SK-N-SH treated with all-trans-retinoic acid at 6 μM for 48 hours (cell line): ENCODE results near the gene TLCD2.
"Not testable (repeated sequence)": the region's sequence is repeated elsewhere in the genome, so short reads cannot be mapped to it uniquely, and the experiment has no call there.

Source experiments
- ATAC-seq: fragments of 200-7000 bp; cut with Tn5 transposase; 3 replicates; pipeline ENCODE4 v1.9.1; 2020; ENCODE audit warnings: mild to moderate bottlenecking, moderate library complexity
- BACH2 ChIP-seq: fragments of 250-450 bp; sonication (Bioruptor Pico); IDR thresholded peaks from 2 replicates; pipeline ENCODE4 v1.9.0; 2021; ENCODE audit warnings: mild to moderate bottlenecking, borderline replicate concordance
- CSDC2 ChIP-seq: fragments of 250-450 bp; sonication (Bioruptor Pico); IDR thresholded peaks from 2 replicates; pipeline ENCODE4 v1.5.0; 2020; ENCODE audit warnings: mild to moderate bottlenecking, moderate library complexity
- CSRNP3 ChIP-seq: fragments of 250-450 bp; sonication (Bioruptor Pico); IDR thresholded peaks from 2 replicates; pipeline ENCODE4 v1.5.1; 2021; ENCODE audit warnings: mild to moderate bottlenecking, moderate library complexity
- ESRRG ChIP-seq: fragments of 250-450 bp; sonication (Bioruptor Pico); IDR thresholded peaks from 2 replicates; pipeline ENCODE4 v1.6.1; 2021; ENCODE audit warnings: mild to moderate bottlenecking
- OSR1 ChIP-seq: fragments of 250-450 bp; sonication (Bioruptor Pico); IDR thresholded peaks from 2 replicates; pipeline ENCODE4 v1.8.0; 2022; ENCODE audit warnings: moderate library complexity, mild to moderate bottlenecking, inconsistent platforms
- PPARA ChIP-seq: fragments of 250-450 bp; sonication (Bioruptor Pico); IDR thresholded peaks from 2 replicates; pipeline ENCODE4 v1.5.0; 2020; ENCODE audit warnings: mild to moderate bottlenecking, borderline replicate concordance
- RARB ChIP-seq: fragments of 250-450 bp; sonication (Bioruptor Pico); IDR thresholded peaks from 2 replicates; pipeline ENCODE4 v1.8.0; 2021; ENCODE audit warnings: mild to moderate bottlenecking, moderate library complexity
- SNAI2 ChIP-seq: fragments of 250-450 bp; sonication (Bioruptor Pico); IDR thresholded peaks from 2 replicates; pipeline ENCODE4 v1.5.0; 2020; ENCODE audit warnings: mild to moderate bottlenecking, moderate library complexity
- TCF4 ChIP-seq: fragments of 250-450 bp; sonication (Bioruptor Pico); IDR thresholded peaks from 2 replicates; pipeline ENCODE4 v1.8.0; 2021; ENCODE audit warnings: mild to moderate bottlenecking, moderate library complexity, borderline replicate concordance
- TOX ChIP-seq: fragments of 250-450 bp; sonication (Bioruptor Pico); IDR thresholded peaks from 2 replicates; pipeline ENCODE4 v1.8.0; 2021; ENCODE audit warnings: mild to moderate bottlenecking, moderate library complexity, borderline replicate concordance
- TSHZ2 ChIP-seq: fragments of 250-450 bp; sonication (Bioruptor Pico); IDR thresholded peaks from 2 replicates; pipeline ENCODE4 v1.5.0; 2020; ENCODE audit warnings: mild to moderate bottlenecking, moderate library complexity
- ZFP3 ChIP-seq: fragments of 250-450 bp; sonication (Bioruptor Pico); IDR thresholded peaks from 2 replicates; pipeline ENCODE4 v1.5.0; 2020; ENCODE audit warnings: mild to moderate bottlenecking, moderate library complexity
- ZFP30 ChIP-seq: fragments of 450-650 bp; formaldehyde crosslinking; IDR thresholded peaks from 2 replicates; pipeline ENCODE4 v1.5.0; 2022; ENCODE audit warnings: mild to moderate bottlenecking, moderate library complexity
- ZNF70 ChIP-seq: fragments of 450-650 bp; formaldehyde crosslinking; IDR thresholded peaks from 2 replicates; pipeline ENCODE4 v1.5.0; 2020; ENCODE audit warnings: mild to moderate bottlenecking, moderate library complexity
- TF ChIP-seq, protein P1 (sequence below): fragments of 250-450 bp; sonication (Bioruptor Pico); IDR thresholded peaks from 2 replicates; pipeline ENCODE4 v1.5.1; 2020; ENCODE audit warnings: low read depth, mild to moderate bottlenecking, moderate library complexity
- TF ChIP-seq, protein P2 (sequence below): fragments of 250-450 bp; sonication (Bioruptor Pico); IDR thresholded peaks from 2 replicates; pipeline ENCODE4 v1.8.0; 2021; ENCODE audit warnings: low read depth, mild to moderate bottlenecking, moderate library complexity, borderline replicate concordance
- TF ChIP-seq, protein P3 (sequence below): fragments of 250-450 bp; sonication (Bioruptor Pico); IDR thresholded peaks from 2 replicates; pipeline ENCODE4 v1.8.0; 2020; ENCODE audit warnings: mild to moderate bottlenecking, moderate library complexity, borderline replicate concordance

Gene TLCD2

DNA sequence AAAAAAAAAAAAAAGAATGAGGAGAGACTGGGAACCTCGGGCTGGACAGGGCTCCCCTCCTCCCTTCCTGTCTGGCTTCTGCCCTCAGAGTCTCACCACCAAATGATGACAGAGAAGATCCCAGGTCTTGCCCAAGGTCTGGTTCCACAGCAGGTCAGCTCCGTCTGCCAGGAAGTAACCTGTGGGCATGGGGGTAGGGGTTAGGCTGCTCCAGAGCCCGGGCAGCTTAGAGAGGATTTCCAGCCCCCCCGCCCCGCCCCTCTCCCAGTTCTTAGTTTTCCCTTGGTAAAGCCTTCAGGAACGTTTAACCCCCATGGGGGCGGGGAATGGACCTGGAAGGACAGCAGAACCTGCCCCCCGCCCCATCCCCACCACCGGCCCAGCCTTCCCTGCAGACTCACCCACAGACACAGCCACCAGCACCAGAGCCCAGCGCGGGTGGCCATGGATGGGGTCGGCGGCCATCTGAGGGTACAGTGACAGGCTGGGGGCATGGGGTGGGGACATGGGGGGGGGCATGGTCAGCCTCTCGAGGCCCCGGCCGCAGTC, 700 bp downstream of the TLCD2 start (continued):
- TF ChIP-seq SNAI2 (CRISPR knock-in tag) (no peak), RARB (CRISPR knock-in tag) (no peak), ZFP3 (CRISPR knock-in tag) (no peak), TSHZ2 (no peak)
- TF ChIP-seq, all 23 proteins: peak for 0

DNA sequence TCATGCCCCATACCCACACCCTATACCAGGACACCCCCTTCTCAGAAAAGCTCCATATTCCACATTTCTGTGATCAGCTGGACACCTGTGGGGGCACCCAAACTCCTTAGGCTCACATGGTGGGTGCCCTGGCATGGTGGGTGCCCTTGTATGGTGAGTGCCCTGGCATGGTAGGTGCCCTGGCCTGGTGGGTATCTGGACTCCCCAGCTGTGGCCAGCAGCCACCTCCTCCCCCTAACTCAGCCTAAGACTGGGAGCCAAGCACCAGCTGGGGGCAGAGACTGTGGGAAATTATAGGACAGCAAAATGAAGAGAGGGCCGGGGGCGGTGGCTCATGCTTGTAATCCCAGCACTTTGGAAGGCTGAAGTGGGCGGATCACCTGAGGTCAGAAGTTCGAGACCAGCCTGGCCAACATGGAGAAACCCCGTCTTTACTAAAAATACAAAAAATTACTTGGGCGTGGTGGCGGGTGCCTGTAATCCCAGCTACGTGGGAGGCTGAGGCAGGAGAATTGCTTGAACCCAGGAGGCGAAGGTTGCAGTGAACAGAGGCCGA, 1.3 kb downstream of the TLCD2 start:
- ATAC-seq: not testable (repeated sequence)

DNA sequence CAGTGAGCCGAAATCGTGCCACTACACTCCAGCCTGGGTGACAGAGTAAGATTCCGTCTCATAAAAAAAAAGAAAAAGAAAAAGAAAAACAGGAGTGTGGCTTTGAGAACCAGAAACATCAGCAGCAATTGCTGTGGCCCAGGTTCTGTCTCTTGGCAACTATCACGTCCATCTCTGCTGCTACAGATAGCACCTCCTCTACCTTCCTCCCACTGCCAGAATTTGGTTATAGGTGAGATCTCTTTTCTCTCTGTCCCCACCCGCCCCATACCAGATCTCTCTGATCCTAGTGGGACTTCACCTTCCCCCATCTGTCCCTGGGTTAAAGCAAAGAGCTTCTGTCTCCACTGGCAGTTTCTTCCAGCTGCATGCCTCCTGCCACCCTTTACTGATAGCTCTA, 3.1 kb downstream of the TLCD2 start:
- TF ChIP-seq, protein P1, sequence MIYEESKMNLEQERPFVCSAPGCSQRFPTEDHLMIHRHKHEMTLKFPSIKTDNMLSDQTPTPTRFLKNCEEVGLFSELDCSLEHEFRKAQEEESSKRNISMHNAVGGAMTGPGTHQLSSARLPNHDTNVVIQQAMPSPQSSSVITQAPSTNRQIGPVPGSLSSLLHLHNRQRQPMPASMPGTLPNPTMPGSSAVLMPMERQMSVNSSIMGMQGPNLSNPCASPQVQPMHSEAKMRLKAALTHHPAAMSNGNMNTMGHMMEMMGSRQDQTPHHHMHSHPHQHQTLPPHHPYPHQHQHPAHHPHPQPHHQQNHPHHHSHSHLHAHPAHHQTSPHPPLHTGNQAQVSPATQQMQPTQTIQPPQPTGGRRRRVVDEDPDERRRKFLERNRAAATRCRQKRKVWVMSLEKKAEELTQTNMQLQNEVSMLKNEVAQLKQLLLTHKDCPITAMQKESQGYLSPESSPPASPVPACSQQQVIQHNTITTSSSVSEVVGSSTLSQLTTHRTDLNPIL (CRISPR knock-in tag): no peak
- TF ChIP-seq RARB (CRISPR knock-in tag) (no peak), TOX (CRISPR knock-in tag) (no peak), ZNF70 (CRISPR knock-in tag) (no peak), CSRNP3 (CRISPR knock-in tag) (no peak), TCF4 (CRISPR knock-in tag) (no peak), ESRRG (CRISPR knock-in tag) (no peak), BACH2 (CRISPR knock-in tag) (no peak), TSHZ2 (no peak), PPARA (no peak), ZFP30 (CRISPR knock-in tag) (no peak)
- TF ChIP-seq, protein P2, sequence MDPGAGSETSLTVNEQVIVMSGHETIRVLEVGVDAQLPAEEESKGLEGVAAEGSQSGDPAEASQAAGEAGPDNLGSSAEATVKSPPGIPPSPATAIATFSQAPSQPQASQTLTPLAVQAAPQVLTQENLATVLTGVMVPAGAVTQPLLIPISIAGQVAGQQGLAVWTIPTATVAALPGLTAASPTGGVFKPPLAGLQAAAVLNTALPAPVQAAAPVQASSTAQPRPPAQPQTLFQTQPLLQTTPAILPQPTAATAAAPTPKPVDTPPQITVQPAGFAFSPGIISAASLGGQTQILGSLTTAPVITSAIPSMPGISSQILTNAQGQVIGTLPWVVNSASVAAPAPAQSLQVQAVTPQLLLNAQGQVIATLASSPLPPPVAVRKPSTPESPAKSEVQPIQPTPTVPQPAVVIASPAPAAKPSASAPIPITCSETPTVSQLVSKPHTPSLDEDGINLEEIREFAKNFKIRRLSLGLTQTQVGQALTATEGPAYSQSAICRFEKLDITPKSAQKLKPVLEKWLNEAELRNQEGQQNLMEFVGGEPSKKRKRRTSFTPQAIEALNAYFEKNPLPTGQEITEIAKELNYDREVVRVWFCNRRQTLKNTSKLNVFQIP (CRISPR knock-in tag): no peak
- TF ChIP-seq, protein P3, sequence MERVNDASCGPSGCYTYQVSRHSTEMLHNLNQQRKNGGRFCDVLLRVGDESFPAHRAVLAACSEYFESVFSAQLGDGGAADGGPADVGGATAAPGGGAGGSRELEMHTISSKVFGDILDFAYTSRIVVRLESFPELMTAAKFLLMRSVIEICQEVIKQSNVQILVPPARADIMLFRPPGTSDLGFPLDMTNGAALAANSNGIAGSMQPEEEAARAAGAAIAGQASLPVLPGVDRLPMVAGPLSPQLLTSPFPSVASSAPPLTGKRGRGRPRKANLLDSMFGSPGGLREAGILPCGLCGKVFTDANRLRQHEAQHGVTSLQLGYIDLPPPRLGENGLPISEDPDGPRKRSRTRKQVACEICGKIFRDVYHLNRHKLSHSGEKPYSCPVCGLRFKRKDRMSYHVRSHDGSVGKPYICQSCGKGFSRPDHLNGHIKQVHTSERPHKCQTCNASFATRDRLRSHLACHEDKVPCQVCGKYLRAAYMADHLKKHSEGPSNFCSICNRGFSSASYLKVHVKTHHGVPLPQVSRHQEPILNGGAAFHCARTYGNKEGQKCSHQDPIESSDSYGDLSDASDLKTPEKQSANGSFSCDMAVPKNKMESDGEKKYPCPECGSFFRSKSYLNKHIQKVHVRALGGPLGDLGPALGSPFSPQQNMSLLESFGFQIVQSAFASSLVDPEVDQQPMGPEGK: no peak
- ATAC-seq: no peak

GRCh38 chr17:1705004-1705403, 5.2 kb downstream of the TLCD2 start:
- no peak for ATAC-seq
- TF ChIP-seq CSRNP3 (CRISPR knock-in tag): no peak
- TF ChIP-seq OSR1: no peak
- TF ChIP-seq, protein P3: no peak
- no peak for TF ChIP-seq CSDC2
